K562 (cell line): ENCODE data around the gene RASGRP2. TPM values are rescaled to one million over a fixed set of nuclear protein-coding genes. Genes with fewer than 3 reads are reported as not detected.

Source experiments
- ARID1B ChIP-seq: fragments of 450-650 bp; IDR thresholded peaks from 2 replicates; pipeline ENCODE4 v1.6.1; 2016; ENCODE audit warnings: antibody characterized with exemption, mild to moderate bottlenecking, inconsistent platforms
- CCNT2 ChIP-seq: IDR thresholded peaks from 2 replicates; pipeline ENCODE4 v1.6.1; 2011; ENCODE audit warnings: borderline replicate concordance, low read depth, mild to moderate bottlenecking, moderate library complexity, mixed read lengths, low read length; ENCODE audit not compliant: insufficient read length; ENCODE audit errors: extremely low read depth
- CREB3L1 ChIP-seq: fragments of 450-650 bp; IDR thresholded peaks from 2 replicates; pipeline ENCODE4 v1.6.1; 2014; ENCODE audit warnings: low read depth, mild to moderate bottlenecking, moderate library complexity, borderline replicate concordance
- E2F6 ChIP-seq, 2 experiments: IDR thresholded peaks; 2 replicates each; pipeline ENCODE4 v1.6.1; 2011; ENCODE audit warnings: borderline replicate concordance in 1 of 2, control low read depth in 1 of 2, low read depth in 1 of 2, low read length in 1 of 2, mild to moderate bottlenecking in 1 of 2, mixed read lengths in 1 of 2, moderate library complexity in 1 of 2; ENCODE audit not compliant: insufficient read depth in 1 of 2, insufficient read length in 1 of 2, poor library complexity in 1 of 2, severe bottlenecking in 1 of 2; ENCODE audit errors: extremely low read depth in 1 of 2
- ELF4 ChIP-seq: fragments of 450-650 bp; formaldehyde crosslinking; IDR thresholded peaks from 2 replicates; pipeline ENCODE4 v1.4.0; 2022; ENCODE audit warnings: missing genetic modification characterization
- GABPA ChIP-seq: fragments of 200-800 bp; sonication (Bioruptor generic); conservative IDR thresholded peaks from 2 replicates; pipeline ENCODE4 v1.6.1; 2016; ENCODE audit warnings: low read depth, missing genetic modification characterization, missing compliant biosample characterization
- HMGN3 ChIP-seq: IDR thresholded peaks from 2 replicates; pipeline ENCODE4 v1.6.1; 2011; ENCODE audit warnings: borderline replicate concordance, low read depth, mild to moderate bottlenecking, mixed read lengths, low read length; ENCODE audit not compliant: insufficient read length; ENCODE audit errors: extremely low read depth
- NBN ChIP-seq: fragments of 450-650 bp; IDR thresholded peaks from 2 replicates; pipeline ENCODE4 v1.6.1; 2016; ENCODE audit warnings: low read depth, mild to moderate bottlenecking
- NONO ChIP-seq, 2 experiments: fragments of 200-400 bp in 1 of 2; fragments of 450-650 bp in 1 of 2; formaldehyde crosslinking in 1 of 2; IDR thresholded peaks; 2 replicates each; pipeline ENCODE4 v1.6.1; 2017; ENCODE audit warnings: low read depth in 2 of 2, mild to moderate bottlenecking in 2 of 2, moderate library complexity in 2 of 2, low read length in 1 of 2
- NRF1 ChIP-seq, 2 experiments: fragments of 450-650 bp; IDR thresholded peaks in 1 of 2; conservative IDR thresholded peaks in 1 of 2; 2 replicates each; pipeline ENCODE4 v1.6.1; 2014; ENCODE audit warnings: mild to moderate bottlenecking in 2 of 2
- PHF8 ChIP-seq: fragments of 200-600 bp; sonication (generic); IDR thresholded peaks from 2 replicates; pipeline ENCODE4 v1.6.1; 2012; ENCODE audit warnings: mixed run types, mild to moderate bottlenecking, inconsistent platforms, low read length, moderate library complexity, borderline replicate concordance
- RBM22 ChIP-seq: fragments of 200-400 bp; formaldehyde crosslinking; IDR thresholded peaks from 2 replicates; pipeline ENCODE4 v1.6.1; 2018; ENCODE audit warnings: low read length, low read depth; ENCODE audit not compliant: poor library complexity, severe bottlenecking
- polyA plus RNA-seq, 8 experiments: library from polyadenylated mRNA; depleted of rRNA in 4 of 8; stranded (reverse) in 5 of 8; unstranded in 3 of 8; fragments of >200 nt; fragmentation: Nextera tagmentation in 2 of 8; fragmentation: Illumina TruSeq in 1 of 8; extraction: Ambion mirVana in 2 of 8; extraction: Trizol in 1 of 8; gene quantifications; 2 replicates each; pipeline versions ENCODE4 v1.2.1 to v1.2.3, GENCODE V29; 2011 to 2014; ENCODE audit warnings: inconsistent platforms in 1 of 8, missing spikeins in 1 of 8
- total RNA-seq, 7 experiments: library from RNA; depleted of rRNA in 6 of 7; stranded (reverse); fragments of >200 nt in 6 of 7; fragmentation: Illumina TruSeq in 2 of 7; extraction: Trizol in 2 of 7; gene quantifications; 2 replicates each; pipeline versions ENCODE4 v1.2.1 to v1.2.3, GENCODE V29; 2011 to 2021; ENCODE audit warnings: low replicate concordance in 1 of 7
- TF ChIP-seq, protein P1 (sequence below): fragments of 450-650 bp; formaldehyde crosslinking; IDR thresholded peaks from 2 replicates; pipeline ENCODE4 v1.4.0; 2022; ENCODE audit warnings: missing genetic modification characterization
- TF ChIP-seq, protein P2 (sequence below): fragments of 450-650 bp; IDR thresholded peaks from 2 replicates; pipeline ENCODE4 v1.6.1; 2018; ENCODE audit not compliant: partially characterized antibody
- TF ChIP-seq, protein P3 (sequence below): sonication (generic); formaldehyde crosslinking; IDR thresholded peaks from 2 replicates; pipeline ENCODE4 v1.8.0; 2022; ENCODE audit warnings: missing genetic modification reagents, mild to moderate bottlenecking, moderate library complexity, borderline replicate concordance

Gene RASGRP2
- total and polyA plus RNA-seq, 9 of the 15 experiments (the other 6 are each of a cell fraction or from before 2014, with no cell fraction given) = 0.87 to 22.7 (median 5.5) TPM

- TF ChIP-seq E2F6 (IDR thresholded peaks at IDR 0.05; ENCODE audit: borderline replicate concordance in 1 of 2, extremely low read depth in 1 of 2, insufficient read depth in 1 of 2, insufficient read length in 1 of 2, low read depth in 1 of 2, low read length in 1 of 2, poor library complexity in 1 of 2, severe bottlenecking in 1 of 2) = peak in 1 of 2 experiments; percentile 33
- peak in 1 of 2 experiments; percentile 58; a peak in 2 of 4 replicates for TF ChIP-seq NRF1 (conservative IDR thresholded peaks at IDR 0.05 in 1 of 2, IDR thresholded peaks at IDR 0.05 in 1 of 2)
- peak; percentile 48 for TF ChIP-seq HMGN3
- 0 out of 2 replicates have a peak, but pooled peaks have one; percentile 14 for TF ChIP-seq ELF4 (CRISPR knock-in tag)
- TF ChIP-seq NONO (IDR thresholded peaks at IDR 0.05; ENCODE audit: low read depth in 2 of 2, low read length in 1 of 2) = peak in 1 of 2 experiments; percentile 57; a peak in 1 of 4 replicates
- TF ChIP-seq, protein P1, sequence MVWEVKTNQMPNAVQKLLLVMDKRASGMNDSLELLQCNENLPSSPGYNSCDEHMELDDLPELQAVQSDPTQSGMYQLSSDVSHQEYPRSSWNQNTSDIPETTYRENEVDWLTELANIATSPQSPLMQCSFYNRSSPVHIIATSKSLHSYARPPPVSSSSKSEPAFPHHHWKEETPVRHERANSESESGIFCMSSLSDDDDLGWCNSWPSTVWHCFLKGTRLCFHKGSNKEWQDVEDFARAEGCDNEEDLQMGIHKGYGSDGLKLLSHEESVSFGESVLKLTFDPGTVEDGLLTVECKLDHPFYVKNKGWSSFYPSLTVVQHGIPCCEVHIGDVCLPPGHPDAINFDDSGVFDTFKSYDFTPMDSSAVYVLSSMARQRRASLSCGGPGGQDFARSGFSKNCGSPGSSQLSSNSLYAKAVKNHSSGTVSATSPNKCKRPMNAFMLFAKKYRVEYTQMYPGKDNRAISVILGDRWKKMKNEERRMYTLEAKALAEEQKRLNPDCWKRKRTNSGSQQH (CRISPR knock-in tag) = no peak
- TF ChIP-seq, protein P2, sequence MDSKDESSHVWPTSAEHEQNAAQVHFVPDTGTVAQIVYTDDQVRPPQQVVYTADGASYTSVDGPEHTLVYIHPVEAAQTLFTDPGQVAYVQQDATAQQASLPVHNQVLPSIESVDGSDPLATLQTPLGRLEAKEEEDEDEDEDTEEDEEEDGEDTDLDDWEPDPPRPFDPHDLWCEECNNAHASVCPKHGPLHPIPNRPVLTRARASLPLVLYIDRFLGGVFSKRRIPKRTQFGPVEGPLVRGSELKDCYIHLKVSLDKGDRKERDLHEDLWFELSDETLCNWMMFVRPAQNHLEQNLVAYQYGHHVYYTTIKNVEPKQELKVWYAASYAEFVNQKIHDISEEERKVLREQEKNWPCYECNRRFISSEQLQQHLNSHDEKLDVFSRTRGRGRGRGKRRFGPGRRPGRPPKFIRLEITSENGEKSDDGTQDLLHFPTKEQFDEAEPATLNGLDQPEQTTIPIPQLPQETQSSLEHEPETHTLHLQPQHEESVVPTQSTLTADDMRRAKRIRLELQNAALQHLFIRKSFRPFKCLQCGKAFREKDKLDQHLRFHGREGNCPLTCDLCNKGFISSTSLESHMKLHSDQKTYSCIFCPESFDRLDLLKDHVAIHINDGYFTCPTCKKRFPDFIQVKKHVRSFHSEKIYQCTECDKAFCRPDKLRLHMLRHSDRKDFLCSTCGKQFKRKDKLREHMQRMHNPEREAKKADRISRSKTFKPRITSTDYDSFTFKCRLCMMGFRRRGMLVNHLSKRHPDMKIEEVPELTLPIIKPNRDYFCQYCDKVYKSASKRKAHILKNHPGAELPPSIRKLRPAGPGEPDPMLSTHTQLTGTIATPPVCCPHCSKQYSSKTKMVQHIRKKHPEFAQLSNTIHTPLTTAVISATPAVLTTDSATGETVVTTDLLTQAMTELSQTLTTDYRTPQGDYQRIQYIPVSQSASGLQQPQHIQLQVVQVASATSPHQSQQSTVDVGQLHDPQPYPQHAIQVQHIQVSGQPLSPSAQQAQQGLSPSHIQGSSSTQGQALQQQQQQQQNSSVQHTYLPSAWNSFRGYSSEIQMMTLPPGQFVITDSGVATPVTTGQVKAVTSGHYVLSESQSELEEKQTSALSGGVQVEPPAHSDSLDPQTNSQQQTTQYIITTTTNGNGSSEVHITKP = peak; percentile 57
- TF ChIP-seq CCNT2 = peak; percentile 73
- TF ChIP-seq GABPA (tag) = peak; percentile 61; the same call in 1 of the 2 replicates
- 0 out of 2 replicates have a peak, but pooled peaks have one; percentile 25 for TF ChIP-seq NBN
- peak; percentile 53; the same call in 1 of the 2 replicates for TF ChIP-seq PHF8
- TF ChIP-seq ARID1B = 0 out of 2 replicates have a peak, but pooled peaks have one; percentile 4
- no peak for TF ChIP-seq CREB3L1
- TF ChIP-seq, protein P3, sequence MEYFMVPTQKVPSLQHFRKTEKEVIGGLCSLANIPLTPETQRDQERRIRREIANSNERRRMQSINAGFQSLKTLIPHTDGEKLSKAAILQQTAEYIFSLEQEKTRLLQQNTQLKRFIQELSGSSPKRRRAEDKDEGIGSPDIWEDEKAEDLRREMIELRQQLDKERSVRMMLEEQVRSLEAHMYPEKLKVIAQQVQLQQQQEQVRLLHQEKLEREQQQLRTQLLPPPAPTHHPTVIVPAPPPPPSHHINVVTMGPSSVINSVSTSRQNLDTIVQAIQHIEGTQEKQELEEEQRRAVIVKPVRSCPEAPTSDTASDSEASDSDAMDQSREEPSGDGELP = peak; percentile 13
- TF ChIP-seq RBM22 = peak; percentile 66
These were observed 902 bp downstream of the RASGRP2 start (continued) for GRCh38 chr11:64742889-64743590.
